Femur (tissue), 1 donor: ENCODE measurements around the gene GALNT15.

Source experiments
- DNase-seq: peaks from one replicate; pipeline ENCODE4 v3.0.0-alpha.2; 2017

GALNT15 gene

GRCh38 chr3:16171009-16171408, 3.5 kb upstream of the GALNT15 start:
- DNase-seq: no peak

GRCh38 chr3:16171825-16172224, 2.7 kb upstream of the GALNT15 start:
- DNase-seq: no peak

GRCh38 chr3:16173283-16174025, 1.0 kb upstream of the GALNT15 start:
- no peak for DNase-seq

GRCh38 chr3:16174026-16174355, 489 bp upstream of the GALNT15 start:
- no peak for DNase-seq

- DNase-seq: no peak
These were observed 759 bp downstream of the GALNT15 start for GRCh38 chr3:16174976-16175901.

- DNase-seq: no peak
These were observed 2.0 kb downstream of the GALNT15 start for GRCh38 chr3:16176391-16177030.

GRCh38 chr3:16177382-16177781, 2.9 kb downstream of the GALNT15 start:
- no peak for DNase-seq

GRCh38 chr3:16177962-16178627, 3.6 kb downstream of the GALNT15 start:
- peak; percentile 89 for DNase-seq

GRCh38 chr3:16178628-16178988, 4.1 kb downstream of the GALNT15 start:
- DNase-seq: no peak

- DNase-seq: no peak
These were observed 4.8 kb downstream of the GALNT15 start for GRCh38 chr3:16179261-16179660.

- no peak for DNase-seq
These were observed 5.6 kb downstream of the GALNT15 start for GRCh38 chr3:16179771-16180736.

GRCh38 chr3:16180737-16181134, 6.3 kb downstream of the GALNT15 start:
- no peak for DNase-seq

- no peak for DNase-seq
These were observed 6.9 kb downstream of the GALNT15 start for GRCh38 chr3:16181361-16181760.

GRCh38 chr3:16182183-16182582, 7.7 kb downstream of the GALNT15 start:
- DNase-seq: no peak

GRCh38 chr3:16182612-16183011, 8.1 kb downstream of the GALNT15 start:
- DNase-seq: no peak

- DNase-seq: no peak
These were observed 8.6 kb downstream of the GALNT15 start for GRCh38 chr3:16183082-16183481.

GRCh38 chr3:16183601-16184270, 9.3 kb downstream of the GALNT15 start:
- peak; percentile 46 for DNase-seq

- DNase-seq: no peak
These were observed 11.6 kb downstream of the GALNT15 start for GRCh38 chr3:16186086-16186485.

- no peak for DNase-seq
These were observed 12.1 kb downstream of the GALNT15 start for GRCh38 chr3:16186565-16186964.

GRCh38 chr3:16187213-16187790, 12.8 kb downstream of the GALNT15 start:
- DNase-seq: no peak

GRCh38 chr3:16188071-16188470, 13.6 kb downstream of the GALNT15 start:
- no peak for DNase-seq
